CD4-positive, alpha-beta T cell (primary cell): Measurements from ENCODE around the gene FAM228A. TPM values are rescaled to one million over a fixed set of nuclear protein-coding genes. Genes with fewer than 3 reads are reported as not detected.

Experiments
- ATAC-seq: fragments of 200-7000 bp; cut with Tn5 transposase; one replicate; pipeline ENCODE4 v1.10.0; 2022; ENCODE audit warnings: mild to moderate bottlenecking; ENCODE audit not compliant: poor library complexity
- CTCF ChIA-PET: fragments of 350-600 bp; sonication (Branson Sonifier 250); formaldehyde crosslinking; loops from one replicate; lab custom pipeline; 2021; ENCODE audit warnings: antibody characterized with exemption, inconsistent platforms; lab: Charles Lee
- POLR2A ChIA-PET: fragments of 350-600 bp; sonication (Branson Sonifier 250); formaldehyde crosslinking; loops from one replicate; lab custom pipeline; 2021; ENCODE audit warnings: antibody characterized with exemption, inconsistent platforms; lab: Charles Lee
- DNase-seq, 14 experiments: peaks; one replicate each; pipeline ENCODE4 v3.0.0-alpha.2; 2013 to 2020; ENCODE audit warnings: mixed read lengths in 2 of 14
- H3K27ac ChIP-seq, 2 donors: one replicate each; pipeline versions ENCODE4 v1.5.1 to v1.7.0; 2013; ENCODE audit warnings: low read length in 2 of 2, low read depth in 1 of 2, mild to moderate bottlenecking in 1 of 2
- H3K27me3 ChIP-seq, 2 experiments: 1 replicate in 1 of 2; 2 replicates in 1 of 2; pipeline versions ENCODE4 v1.6.1 to v1.7.0; 2013; ENCODE audit warnings: low read length in 2 of 2, control low read depth in 1 of 2, mild to moderate bottlenecking in 1 of 2, moderate library complexity in 1 of 2; ENCODE audit not compliant: insufficient read depth in 2 of 2, control insufficient read depth in 1 of 2
- H3K36me3 ChIP-seq: one replicate; pipeline ENCODE4 v1.6.1; 2013; ENCODE audit warnings: low read length, control low read depth; ENCODE audit not compliant: insufficient read depth
- H3K4me1 ChIP-seq: one replicate; pipeline ENCODE4 v1.6.1; 2013; ENCODE audit warnings: low read length, control low read depth; ENCODE audit not compliant: insufficient read depth
- H3K4me3 ChIP-seq: one replicate; pipeline ENCODE4 v1.5.1; 2013; ENCODE audit warnings: mild to moderate bottlenecking, low read length, moderate library complexity
- H3K9me3 ChIP-seq, 2 experiments: 1 replicate in 1 of 2; 2 replicates in 1 of 2; pipeline versions ENCODE4 v1.6.1 to v1.7.0; 2013; ENCODE audit warnings: low read length in 2 of 2, mild to moderate bottlenecking in 2 of 2, control low read depth in 1 of 2, moderate library complexity in 1 of 2; ENCODE audit not compliant: control insufficient read depth in 1 of 2, insufficient read depth in 1 of 2
- H3K27ac Mint-ChIP-seq: one replicate; pipeline ENCODE4 v1.8.0; 2020; ENCODE audit warnings: mixed read lengths
- H3K27me3 Mint-ChIP-seq: one replicate; pipeline ENCODE4 v1.8.0; 2021; ENCODE audit warnings: mixed read lengths
- H3K36me3 Mint-ChIP-seq: one replicate; pipeline ENCODE4 v1.8.0; 2021; ENCODE audit warnings: low read depth, mixed read lengths
- H3K4me1 Mint-ChIP-seq: one replicate; pipeline ENCODE4 v1.8.0; 2021; ENCODE audit warnings: low read depth, mixed read lengths
- H3K4me3 Mint-ChIP-seq: one replicate; pipeline ENCODE4 v1.8.0; 2020; ENCODE audit warnings: mild to moderate bottlenecking, mixed read lengths
- H3K9me3 Mint-ChIP-seq: one replicate; pipeline ENCODE4 v1.8.0; 2020; ENCODE audit warnings: mixed read lengths
- intact Hi-C, 2 experiments: fragments of 100-400 bp; cut with DNase I in 1 of 2; cut with micrococcal nuclease in 1 of 2; formaldehyde crosslinking; loops; one replicate each; pipeline versions ENCODE4 v1.15.1 to v1.9.0; 2023 to 2025; cut with DNase I, micrococcal nuclease
- total RNA-seq, 174 experiments: library from RNA in 2 of 174; stranded (reverse) in 2 of 174; gene quantifications; one replicate each; pipeline ENCODE4 v1.2.3 and lab custom pipeline; 2021 to 2026
- TF ChIP-seq, protein P1 (sequence below): fragments of 200-600 bp; IDR thresholded peaks from one replicate; pipeline ENCODE4 v1.8.0; 2022; ENCODE audit warnings: antibody characterized with exemption, mild to moderate bottlenecking

The FAM228A gene
- total RNA-seq, 2 experiments from 2014 or later, result 0.20 to 0.22 TPM

GRCh38 chr2:24208490-24208889 lies 33.6 kb downstream of the FAM228A start:
- no peak overlapping the region for H3K27ac Mint-ChIP-seq
- TF ChIP-seq, protein P1, sequence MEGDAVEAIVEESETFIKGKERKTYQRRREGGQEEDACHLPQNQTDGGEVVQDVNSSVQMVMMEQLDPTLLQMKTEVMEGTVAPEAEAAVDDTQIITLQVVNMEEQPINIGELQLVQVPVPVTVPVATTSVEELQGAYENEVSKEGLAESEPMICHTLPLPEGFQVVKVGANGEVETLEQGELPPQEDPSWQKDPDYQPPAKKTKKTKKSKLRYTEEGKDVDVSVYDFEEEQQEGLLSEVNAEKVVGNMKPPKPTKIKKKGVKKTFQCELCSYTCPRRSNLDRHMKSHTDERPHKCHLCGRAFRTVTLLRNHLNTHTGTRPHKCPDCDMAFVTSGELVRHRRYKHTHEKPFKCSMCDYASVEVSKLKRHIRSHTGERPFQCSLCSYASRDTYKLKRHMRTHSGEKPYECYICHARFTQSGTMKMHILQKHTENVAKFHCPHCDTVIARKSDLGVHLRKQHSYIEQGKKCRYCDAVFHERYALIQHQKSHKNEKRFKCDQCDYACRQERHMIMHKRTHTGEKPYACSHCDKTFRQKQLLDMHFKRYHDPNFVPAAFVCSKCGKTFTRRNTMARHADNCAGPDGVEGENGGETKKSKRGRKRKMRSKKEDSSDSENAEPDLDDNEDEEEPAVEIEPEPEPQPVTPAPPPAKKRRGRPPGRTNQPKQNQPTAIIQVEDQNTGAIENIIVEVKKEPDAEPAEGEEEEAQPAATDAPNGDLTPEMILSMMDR, result no peak
- DNase-seq (no peak), ATAC-seq (no peak)
- H3K4me1 Mint-ChIP-seq, result no peaks in the 10 kb centered on the region
- H3K9me3 Mint-ChIP-seq, result no peaks in the 10 kb centered on the region
- Histone ChIP-seq H3K36me3 (peaks cover 91% of the 10 kb centered on the region), H3K4me3 (no peak overlapping the region), H3K4me1 (no peaks in the 10 kb centered on the region), H3K27ac (no peak overlapping the region), H3K27me3 (no peaks in the 10 kb centered on the region), H3K9me3 (no peaks in the 10 kb centered on the region)
- H3K27me3 Mint-ChIP-seq, result no peaks in the 10 kb centered on the region
- peaks cover 95% of the 10 kb centered on the region for H3K36me3 Mint-ChIP-seq
- no peak overlapping the region for H3K4me3 Mint-ChIP-seq
- intact Hi-C loops, result no loop called here
- ChIA-PET POLR2A (no interaction called here), CTCF (no interaction called here)

GRCh38 chr2:24209389-24210105 lies 34.7 kb downstream of the FAM228A start:
- peaks cover 87% of the 10 kb centered on the region for H3K36me3 ChIP-seq
- Mint-ChIP-seq H3K27me3 (no peaks in the 10 kb centered on the region), H3K36me3 (peaks cover 92% of the 10 kb centered on the region), H3K4me1 (no peaks in the 10 kb centered on the region), H3K4me3 (no peak overlapping the region), H3K27ac (no peak overlapping the region), H3K9me3 (no peaks in the 10 kb centered on the region)
- H3K9me3 ChIP-seq, result no peaks in the 10 kb centered on the region
- no peak overlapping the region for H3K4me3 ChIP-seq
- POLR2A ChIA-PET, result no interaction called here
- H3K4me1 ChIP-seq, result no peaks in the 10 kb centered on the region
- H3K27me3 ChIP-seq, result no peaks in the 10 kb centered on the region
- CTCF ChIA-PET, result no interaction called here
- H3K27ac ChIP-seq, result no peak overlapping the region
- intact Hi-C loops, result no loop called here
- no peak for DNase-seq
- no peak for ATAC-seq
- TF ChIP-seq, protein P1, result no peak

GRCh38 chr2:24210106-24210455 lies 35.2 kb downstream of the FAM228A start:
- intact Hi-C loops, result no loop called here
- no peak for ATAC-seq
- CTCF ChIA-PET, result no interaction called here

More at GRCh38 chr2:24210106-24210455, 35.2 kb downstream of the FAM228A start:
- TF ChIP-seq, protein P1, result no peak
- Mint-ChIP-seq H3K36me3 (peaks cover 92% of the 10 kb centered on the region), H3K4me1 (peaks cover 3% of the 10 kb centered on the region), H3K27me3 (no peaks in the 10 kb centered on the region), H3K27ac (no peak overlapping the region), H3K9me3 (no peaks in the 10 kb centered on the region), H3K4me3 (no peak overlapping the region)
- H3K4me1 ChIP-seq, result no peaks in the 10 kb centered on the region
- POLR2A ChIA-PET, result no interaction called here
- H3K4me3 ChIP-seq, result no peak overlapping the region
- peaks cover 86% of the 10 kb centered on the region for H3K36me3 ChIP-seq
- DNase-seq, result no peak
- H3K9me3 ChIP-seq, result no peaks in the 10 kb centered on the region
- H3K27ac ChIP-seq, result no peak overlapping the region
- no peaks in the 10 kb centered on the region for H3K27me3 ChIP-seq
